HG02885 (cell line): Measurements from ENCODE around the gene DIPK1C.
"Not testable (repeated sequence)": the region's sequence is repeated elsewhere in the genome, so short reads cannot be mapped to it uniquely, and the experiment has no call there.

Source experiments
- ATAC-seq: cut with Tn5 transposase; IDR thresholded peaks from one replicate; pipeline ENCODE4 v1.9.1; 2021; ENCODE audit warnings: mild to moderate bottlenecking; ENCODE audit not compliant: unreplicated experiment, poor library complexity

Gene DIPK1C

DNA sequence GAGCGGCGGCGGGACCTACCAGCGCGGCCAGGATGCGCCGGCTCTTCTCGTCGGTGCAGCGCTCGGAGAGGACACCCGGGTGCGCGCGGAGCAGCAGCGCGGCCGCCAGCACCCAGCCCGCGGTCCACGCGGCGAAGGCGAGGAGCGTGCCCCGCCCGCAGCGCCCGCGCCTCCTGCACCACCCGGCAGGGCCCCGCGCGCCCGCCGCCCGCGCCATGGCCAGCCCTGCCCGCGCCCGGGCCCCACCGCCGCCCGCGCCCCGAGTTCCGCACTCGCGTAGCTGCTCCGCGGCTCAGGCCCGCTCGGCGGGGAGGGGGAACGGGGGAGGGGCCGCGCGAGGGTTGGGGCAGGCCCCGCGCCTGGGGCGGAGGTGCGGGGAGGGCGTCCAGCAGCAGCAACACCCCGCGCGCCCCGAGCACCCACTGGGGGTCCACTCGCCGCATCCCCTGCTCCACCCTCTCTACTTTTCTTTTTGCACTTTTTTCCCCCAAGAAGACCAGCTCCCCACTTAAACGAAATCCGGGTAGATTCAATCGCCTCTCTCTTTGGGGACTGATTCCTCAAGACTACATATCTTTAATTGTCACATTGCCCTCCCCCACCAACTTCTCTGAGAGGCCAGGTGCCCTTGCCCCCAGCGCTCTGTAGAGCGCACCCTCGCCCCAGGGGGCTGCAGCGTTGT lies at the start of gene DIPK1C:
Gene DIPK1C, minus strand, starts transcription at position 266 of the 682 bp plus-strand sequence. Its CDS starts 49 bp downstream, at position 217.
- no peak for ATAC-seq

DNA sequence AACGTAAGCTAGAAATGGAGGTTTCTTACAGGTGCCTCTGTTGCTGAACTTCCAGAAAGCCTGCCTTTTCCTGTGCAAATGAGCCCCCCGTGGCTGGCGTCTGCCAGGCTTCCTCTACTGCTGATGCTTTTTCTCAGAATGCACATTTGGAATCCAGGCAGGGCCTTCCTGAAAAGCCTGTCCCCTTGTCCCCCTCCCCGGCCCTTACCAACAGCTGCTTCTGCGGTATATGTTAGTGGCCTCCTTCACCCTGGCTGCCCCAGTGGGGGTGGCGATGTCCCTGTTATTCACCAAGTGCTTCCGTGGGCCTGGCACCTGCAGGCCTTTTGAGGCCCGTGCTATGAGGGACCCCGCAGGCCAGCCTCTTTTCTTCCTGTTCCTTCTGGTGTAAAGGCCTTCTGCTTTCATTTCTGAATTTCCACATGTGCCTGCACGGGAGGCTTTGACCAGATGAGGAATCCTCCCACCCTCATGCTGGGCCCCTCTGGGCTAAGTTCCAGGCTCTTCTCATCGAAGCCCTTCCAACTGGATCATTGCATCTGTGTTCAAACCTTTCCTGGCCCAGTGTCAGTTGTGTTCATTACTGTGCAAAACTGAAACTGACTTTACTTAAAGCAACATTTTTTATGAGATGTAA lies 49.5 kb upstream of the DIPK1C start:
- ATAC-seq: no peak

DNA sequence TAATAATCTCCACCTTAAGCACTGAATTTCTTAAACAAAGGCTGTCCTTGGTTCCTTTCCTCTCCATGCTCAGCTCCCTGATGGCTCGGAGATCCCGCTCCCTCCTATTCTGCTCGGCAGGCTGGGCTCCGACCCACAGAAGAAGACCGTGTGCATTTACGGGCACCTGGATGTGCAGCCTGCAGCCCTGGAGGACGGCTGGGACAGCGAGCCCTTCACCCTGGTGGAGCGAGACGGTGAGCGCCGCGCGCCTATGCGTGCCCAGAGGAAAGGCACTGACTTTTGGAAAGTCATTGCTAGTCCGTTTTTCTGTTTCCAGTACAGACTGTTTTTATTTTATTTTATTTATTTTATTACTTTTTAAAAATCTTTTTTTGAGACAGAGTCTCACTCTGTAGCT lies 48.7 kb upstream of the DIPK1C start:
- ATAC-seq: no peak

DNA sequence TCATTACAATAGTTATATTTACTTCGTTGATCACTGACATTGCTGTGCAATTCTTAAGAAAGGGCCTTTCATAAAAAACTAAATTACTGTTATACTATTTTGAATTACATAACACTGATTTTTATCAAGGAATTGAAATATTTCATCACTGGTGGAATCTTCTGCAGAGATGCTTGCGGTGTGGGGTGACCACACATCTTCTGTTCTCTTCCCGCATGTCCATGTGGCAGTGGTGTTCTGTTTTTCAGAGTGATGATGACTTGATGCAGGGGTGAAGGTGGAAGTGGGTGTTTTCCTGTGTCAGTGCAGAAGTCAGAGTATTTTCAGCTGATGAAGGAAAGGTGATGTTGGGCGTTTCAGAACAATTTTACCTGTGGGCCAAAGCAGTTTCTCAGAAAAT lies 46.0 kb upstream of the DIPK1C start:
- no peak for ATAC-seq

DNA sequence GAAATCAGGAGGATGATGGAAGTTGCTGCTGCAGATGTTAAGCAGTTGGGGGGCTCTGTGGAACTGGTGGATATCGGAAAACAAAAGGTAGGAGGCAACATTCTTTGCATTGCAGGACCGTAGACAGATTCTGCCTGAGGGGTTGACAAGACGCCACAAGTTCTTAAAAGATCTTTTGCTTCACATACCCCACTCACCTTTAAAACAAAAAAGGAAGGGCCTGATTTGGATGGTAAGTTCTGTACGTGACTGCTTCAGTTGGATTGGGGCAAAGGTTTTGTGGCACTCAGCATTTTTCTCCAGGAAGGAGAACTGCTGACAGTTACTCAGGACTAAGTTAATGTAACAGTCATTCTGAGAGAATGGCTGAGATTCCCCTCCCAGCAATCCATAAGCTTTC lies 44.3 kb upstream of the DIPK1C start:
- ATAC-seq: no peak

DNA sequence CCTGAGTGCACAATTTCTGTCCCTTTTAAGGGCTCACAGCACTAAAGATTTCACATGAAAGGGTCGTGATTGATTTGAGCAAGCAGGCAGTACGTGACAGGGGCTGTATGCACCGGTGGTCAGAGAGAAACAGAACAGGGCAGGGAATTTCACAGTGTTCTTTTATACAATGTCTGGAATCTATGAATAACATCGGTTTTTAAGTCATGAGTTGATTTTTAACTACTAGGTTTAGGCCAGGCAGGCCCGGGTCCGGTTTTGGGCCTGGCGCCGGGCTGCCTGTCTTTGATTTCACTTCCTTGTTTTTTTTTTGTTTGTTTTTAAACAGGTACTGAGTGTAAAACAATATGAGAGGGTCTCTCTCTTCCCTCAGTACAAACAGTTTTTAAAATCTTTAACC lies 43.7 kb upstream of the DIPK1C start:
- not testable (repeated sequence) for ATAC-seq

DNA sequence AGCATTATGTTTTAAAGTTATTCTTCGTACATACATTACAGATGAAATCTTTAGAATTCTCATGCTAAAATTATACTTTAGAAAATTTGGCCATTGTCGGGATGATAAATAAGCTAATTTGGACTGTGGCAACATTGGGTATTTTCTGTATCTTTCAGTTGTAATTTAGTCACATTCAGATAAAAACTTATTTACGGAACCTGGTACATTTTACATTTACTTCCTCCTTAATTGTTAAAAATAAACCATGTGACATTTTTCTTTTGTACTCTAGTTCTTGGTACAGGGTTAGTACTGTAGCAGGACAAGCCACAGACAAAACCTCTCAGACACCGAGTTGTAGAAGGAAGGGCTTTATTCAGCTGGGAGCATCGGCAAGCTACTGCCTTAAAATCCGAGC lies 43.3 kb upstream of the DIPK1C start:
- ATAC-seq: no peak

DNA sequence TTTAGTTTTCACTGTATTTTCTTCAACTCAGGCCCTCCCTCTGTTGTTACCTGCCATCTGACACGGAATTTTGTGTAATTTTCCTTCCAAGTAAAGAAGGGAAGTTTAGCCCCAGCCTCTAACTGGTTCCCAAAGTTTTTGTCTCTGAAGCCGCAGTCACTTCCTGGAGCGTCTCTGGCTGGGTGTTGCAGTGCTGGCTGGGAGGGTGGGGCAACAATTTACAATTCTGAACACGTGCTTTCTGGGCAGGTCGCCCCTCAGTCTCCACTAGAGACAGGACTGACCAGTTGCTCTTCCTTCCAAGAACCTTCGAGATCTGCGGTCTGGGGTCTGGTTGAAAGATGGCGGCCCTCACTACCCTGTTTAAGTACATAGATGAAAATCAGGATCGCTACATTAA lies 42.5 kb upstream of the DIPK1C start:
- peak; percentile 32 for ATAC-seq

DNA sequence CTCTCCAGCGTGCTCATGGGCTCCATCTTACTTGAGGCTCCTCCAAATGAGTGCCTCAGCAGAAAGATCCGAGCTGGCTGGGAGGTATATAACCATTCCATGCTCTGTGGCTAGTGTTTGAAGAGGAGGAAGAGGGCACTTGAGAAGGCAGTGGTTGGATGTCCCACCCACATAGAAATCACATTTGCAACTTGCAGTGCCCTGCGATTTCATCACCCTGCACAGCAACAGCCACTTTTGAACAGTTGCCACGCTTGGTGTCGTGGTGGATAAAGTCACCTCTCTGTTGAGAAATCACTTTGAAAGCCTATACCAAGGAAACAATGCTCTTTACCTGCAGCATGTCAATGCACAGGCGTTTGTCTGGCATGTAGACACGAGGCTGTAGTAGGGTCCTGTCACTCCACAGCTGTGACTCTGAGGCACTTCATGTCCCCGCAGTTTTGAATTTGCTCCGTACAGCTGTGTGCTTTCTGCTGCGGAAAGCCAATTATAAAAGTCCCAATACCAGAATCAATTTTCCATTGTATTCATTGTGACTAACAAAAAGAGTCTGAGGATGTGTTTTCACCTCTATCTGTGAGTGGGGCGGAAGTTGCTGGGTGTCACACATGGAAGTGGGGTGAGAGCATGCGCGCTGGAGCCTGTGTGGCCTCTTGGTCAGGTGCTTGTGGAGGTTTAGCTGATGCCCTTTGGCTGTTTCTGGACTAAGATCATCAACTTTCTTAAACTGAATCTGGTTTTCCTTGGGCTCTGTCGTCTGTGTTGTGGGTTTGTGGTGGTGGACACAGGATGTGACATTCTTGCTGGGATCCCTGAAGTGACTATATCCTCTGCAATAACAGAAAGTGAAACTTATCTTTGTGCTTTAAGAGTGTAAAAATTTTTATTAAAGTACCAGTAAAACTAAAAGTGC lies 41.9 kb upstream of the DIPK1C start:
- peak; percentile 43 for ATAC-seq

DNA sequence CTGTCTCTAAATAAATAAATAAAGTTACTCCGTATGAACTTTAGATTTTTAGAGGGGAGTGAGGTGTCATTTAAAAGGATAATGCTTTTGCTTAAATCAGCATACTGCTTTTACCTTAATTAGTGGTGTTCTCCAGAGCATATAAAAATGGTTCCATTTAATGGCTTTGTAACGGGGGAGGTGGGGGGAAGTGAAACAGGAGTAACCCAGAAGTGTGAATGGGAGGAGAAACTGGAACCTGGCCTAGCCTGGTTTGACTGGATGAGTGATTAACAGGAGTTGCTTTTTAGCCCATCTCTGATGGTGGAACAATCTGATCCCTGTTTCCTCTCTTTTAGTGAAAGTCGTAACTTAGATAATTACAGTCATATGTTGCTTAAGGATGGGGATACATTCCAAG lies 40.7 kb upstream of the DIPK1C start:
- ATAC-seq: no peak

DNA sequence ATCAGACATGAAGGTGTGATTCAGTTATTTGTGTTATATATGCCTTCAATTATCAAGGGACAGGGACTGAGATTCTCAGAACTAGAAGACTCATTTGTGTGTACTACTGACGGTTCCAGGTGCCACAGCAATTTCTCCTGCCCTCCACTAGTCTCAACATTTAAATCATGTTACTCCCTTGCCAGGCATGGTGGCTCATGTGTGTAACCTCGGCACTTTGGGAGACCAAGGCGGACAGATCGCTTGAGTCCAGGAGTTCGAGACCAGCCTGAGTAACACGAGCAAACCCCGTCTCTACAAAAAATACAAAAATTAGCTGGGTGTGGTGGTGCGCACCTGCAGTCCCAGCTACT lies 40.2 kb upstream of the DIPK1C start:
- no peak for ATAC-seq

DNA sequence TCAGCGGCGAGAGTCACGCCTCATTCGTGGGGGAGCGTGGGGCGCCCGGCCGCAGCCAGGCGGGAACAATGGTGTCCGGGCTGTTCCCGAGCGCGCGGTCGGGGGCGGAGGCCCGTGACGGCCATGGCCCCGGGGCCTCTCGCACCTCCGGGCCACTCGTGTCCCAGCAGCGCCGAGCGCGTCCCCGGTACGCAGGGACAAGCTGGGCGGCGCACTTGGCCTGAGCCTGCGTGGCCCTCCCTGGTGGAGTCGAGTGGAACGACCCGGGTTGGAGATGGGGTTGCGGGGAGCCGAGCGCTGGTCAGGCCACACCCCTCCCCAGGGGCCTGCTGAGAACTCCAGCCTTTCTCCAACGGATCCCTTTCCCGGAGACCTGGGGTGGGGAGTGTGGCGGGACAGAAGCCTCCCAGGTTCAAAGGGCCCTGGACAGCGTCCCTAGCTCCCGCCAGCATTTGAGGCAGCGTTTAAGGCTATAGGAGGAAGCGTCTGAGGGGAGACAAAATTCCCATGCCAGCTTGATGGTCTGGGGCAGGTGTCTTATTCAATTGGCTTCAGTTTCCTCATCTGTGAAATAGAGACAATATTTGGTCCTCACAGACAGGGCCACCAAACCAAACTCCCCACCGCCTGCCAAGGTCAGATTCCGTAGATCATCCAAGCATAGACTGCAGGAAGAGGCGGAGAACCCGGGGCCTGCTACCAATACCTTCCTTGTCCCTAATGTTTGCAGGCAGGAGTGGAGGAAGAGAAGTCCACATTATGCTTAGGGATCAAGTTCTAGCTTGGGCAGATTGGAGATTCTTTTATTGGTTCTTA lies 39.6 kb upstream of the DIPK1C start:
- ATAC-seq: peak; percentile 31

DNA sequence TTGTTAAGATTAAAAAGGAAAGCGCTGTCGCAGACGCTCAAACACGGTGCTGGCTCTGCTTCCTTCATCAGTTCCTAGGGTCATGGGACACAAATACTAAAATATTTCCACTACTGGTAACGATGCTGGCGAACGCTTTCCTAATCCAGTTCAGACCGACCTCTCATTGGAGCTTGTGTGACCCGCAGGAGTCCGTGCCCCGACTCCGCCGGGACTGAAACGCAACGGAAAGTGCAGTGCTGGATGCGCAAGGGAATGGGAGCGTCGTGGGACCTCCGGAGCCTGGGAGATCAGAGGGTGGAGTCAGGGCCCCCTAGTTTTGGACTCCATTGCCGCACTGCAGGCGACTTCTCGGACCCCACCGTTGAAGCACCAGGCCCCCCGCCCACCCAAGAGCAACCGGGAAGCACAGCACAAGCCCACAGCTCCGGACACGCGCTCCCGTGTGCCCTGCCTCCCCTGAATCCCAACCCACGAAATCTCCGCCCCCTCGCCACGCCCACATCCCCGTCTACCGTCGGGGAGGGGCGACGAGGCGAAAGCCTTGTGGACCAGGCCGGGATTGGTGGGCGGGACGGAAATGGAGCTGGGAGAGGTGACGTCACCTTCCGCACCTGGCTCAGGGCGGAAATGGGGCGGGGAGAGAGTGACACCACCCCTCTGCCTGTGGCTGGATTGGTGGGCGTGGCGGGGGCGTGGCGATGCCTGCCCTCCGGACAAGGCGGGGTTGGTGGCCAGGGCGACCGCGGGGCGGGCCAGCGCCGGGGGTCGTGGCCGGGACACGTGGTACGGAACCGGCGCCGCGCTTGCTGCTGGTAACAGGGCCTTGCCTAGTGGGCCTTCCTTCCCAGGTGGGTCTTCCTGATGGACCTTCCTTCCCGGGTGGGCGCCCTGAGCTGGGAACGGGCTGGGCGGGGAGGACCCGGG lies 38.7 kb upstream of the DIPK1C start, which contains the start of gene CNDP2:
Gene CNDP2, plus strand, starts transcription at position 783 of the 927 bp plus-strand sequence. CDS start 3,611 bp downstream, outside the sequence.
- ATAC-seq: peak; percentile 73

DNA sequence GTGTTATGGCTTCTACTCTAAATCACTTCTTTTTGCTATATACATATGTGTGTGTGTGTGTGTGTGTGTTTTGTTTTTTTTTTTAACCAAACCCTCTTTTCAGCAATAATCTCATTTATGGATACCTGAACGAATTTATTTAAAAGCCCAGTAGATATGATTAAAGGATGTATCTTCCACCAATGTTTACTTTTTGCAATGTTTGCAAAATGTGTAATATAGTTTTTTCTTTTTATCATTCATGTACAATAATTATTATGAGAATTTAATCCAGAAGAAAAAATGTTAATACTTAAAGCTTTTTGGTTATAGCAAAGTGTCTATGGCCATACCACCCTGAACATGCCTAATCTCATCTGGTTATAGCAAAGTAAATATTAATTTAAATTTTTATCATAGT lies 37.4 kb upstream of the DIPK1C start:
- ATAC-seq: no peak

DNA sequence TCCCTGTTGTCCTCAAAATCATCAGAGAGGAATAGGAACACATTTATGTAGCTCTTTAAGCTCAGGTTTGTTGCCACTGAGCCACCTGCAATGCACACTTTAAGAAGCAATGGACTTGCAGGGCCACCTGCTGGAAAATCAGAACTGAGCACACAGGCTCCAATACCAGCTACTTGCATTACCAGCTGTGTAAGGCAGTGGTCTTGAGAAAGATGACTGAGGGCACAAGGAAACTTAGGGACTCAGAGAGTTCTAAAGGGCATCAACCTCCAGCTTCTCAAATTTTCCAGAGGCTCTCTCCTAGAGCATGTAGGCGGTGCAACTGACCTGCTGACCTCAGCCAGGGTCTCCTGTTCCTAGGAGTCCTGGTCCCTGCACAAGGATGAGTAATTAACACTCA lies 36.6 kb upstream of the DIPK1C start:
- peak; percentile 24 for ATAC-seq

DNA sequence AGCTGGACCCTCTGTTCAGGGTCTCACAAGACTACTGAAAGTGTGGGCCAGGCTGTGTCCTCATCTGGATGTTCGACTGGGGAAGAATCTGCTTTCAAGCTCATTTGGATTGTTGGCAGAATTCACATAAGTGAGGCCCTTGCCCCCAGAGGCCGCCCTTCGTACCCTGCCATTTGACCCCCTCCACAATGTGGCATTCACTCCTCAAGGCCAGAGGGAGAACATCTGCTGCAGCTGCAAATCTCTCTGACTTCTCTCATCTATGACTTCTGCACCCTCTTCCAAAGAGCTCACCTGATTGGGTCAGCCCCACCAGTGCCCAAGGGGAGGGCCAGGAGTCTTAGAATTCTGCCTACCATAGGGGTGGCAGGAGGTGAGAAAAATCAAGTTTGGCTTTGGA lies 35.2 kb upstream of the DIPK1C start:
- no peak for ATAC-seq

DNA sequence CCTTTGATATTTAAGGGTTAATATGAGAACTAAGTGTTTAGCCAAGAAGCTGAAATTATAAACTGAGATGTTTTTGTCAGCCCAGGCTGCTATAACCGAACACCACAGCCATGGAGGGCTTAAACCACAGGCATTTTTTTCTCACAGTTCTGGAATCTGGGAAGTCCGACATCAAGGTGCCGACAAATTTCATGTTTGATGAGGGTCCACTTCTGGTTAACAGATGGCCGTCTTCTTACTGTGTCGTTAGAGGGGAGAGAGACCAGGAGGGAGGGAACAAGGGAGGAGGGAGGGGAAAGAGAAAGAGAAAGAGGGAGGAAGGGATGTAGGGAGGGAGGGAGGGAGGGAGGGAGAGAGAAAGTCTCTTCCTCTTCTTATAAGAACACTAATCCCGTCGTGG lies 32.6 kb upstream of the DIPK1C start:
- no peak for ATAC-seq

DNA sequence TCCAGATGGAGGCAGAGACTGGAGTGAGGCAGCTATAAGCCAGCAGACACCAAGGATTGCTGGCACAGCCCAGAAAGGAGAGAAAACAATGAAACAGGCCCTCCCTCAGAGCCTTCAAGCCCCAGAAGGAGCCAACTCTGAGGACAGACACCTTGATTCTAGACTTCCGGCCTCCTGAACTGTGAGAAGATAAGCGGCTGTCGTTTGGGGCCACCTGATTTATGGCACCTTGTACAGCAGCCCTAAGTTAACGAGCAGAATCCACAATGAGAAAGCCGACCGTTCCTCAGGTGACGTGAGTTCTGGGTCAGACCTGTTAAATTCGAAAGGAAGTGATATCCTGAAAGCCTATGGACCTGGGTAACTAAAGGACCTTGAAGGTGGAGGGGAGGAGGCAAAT lies 31.8 kb upstream of the DIPK1C start:
- ATAC-seq: no peak

DNA sequence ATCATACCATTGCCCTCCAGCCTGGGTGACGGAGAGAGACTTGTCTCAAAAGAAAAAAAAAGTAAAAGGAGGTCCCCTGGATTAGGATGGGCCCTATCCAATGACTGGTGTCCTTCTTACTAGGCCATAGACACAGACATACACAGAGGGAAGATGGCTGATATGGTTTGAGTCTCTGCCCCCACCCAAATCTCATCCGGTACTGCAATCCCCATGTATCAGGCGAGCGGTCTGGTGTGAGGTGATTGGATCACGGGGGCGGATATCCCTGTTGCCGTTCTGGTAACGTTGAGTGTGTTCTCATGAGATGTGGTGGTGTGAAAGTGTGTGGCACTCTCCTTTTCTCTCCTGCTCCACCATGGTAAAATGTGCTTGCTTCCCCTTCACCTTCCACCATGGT lies 31.2 kb upstream of the DIPK1C start:
- ATAC-seq: no peak
